Fibroblast of lung (primary cell): ENCODE measurements around the gene UTP25.

ENCODE experiments used
- EZH2 ChIP-seq: IDR thresholded peaks from 2 replicates; pipeline ENCODE4 v1.5.1; 2012; ENCODE audit warnings: low read length, control low read depth, mild to moderate bottlenecking; ENCODE audit errors: missing control alignments
- TF ChIP-seq, protein P1 (sequence below), 2 donors: IDR thresholded peaks in 1 of 2; conservative IDR thresholded peaks in 1 of 2; 1 replicate in 1 of 2; 2 replicates in 1 of 2; pipeline ENCODE4 v1.5.1; 2011 to 2012; ENCODE audit warnings: low read length in 2 of 2, control low read depth in 1 of 2, inconsistent platforms in 1 of 2, low read depth in 1 of 2, mild to moderate bottlenecking in 1 of 2

DNA sequence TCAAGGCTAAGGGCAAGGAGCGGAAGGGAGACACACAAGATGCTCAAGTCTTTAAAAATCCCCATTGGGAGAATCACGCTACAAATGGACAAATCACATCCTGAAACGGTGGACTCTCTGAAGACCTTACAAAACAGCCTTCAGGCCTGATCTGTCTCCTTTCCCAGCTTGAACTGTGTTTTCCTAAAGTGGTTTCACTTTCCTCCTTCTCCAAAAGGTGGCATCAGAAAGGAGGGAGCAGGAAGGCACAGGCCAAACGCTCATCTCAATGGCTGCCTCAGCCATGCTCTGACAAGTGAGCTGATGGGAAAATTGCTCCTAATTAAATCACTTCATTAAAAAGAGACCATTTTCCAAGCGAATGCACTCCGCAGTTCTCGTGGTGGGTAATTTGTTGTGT lies 47.7 kb downstream of the UTP25 start:
- TF ChIP-seq, protein P1, sequence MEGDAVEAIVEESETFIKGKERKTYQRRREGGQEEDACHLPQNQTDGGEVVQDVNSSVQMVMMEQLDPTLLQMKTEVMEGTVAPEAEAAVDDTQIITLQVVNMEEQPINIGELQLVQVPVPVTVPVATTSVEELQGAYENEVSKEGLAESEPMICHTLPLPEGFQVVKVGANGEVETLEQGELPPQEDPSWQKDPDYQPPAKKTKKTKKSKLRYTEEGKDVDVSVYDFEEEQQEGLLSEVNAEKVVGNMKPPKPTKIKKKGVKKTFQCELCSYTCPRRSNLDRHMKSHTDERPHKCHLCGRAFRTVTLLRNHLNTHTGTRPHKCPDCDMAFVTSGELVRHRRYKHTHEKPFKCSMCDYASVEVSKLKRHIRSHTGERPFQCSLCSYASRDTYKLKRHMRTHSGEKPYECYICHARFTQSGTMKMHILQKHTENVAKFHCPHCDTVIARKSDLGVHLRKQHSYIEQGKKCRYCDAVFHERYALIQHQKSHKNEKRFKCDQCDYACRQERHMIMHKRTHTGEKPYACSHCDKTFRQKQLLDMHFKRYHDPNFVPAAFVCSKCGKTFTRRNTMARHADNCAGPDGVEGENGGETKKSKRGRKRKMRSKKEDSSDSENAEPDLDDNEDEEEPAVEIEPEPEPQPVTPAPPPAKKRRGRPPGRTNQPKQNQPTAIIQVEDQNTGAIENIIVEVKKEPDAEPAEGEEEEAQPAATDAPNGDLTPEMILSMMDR (conservative IDR thresholded peaks at IDR 0.05 in 1 of 2, IDR thresholded peaks at IDR 0.05 in 1 of 2; ENCODE audit: low read depth in 1 of 2, low read length in 2 of 2) = peak; percentile 61 to 64
- TF ChIP-seq EZH2 = no peak
